Measurements from ENCODE around the gene TOP2B.

Gene TOP2B

GRCh38 chr3:25690768-25691533 lies 26.2 kb upstream of the TOP2B start:
- TF ChIP-seq CTCF (IDR thresholded peaks at IDR 0.05; ENCODE audit: low read depth, low read length): no peak
- no peak for DNase-seq
- no peaks in the 10 kb centered on the region for H3K27me3 ChIP-seq (ENCODE audit: insufficient read depth, low read depth, severe bottlenecking)
- H3K4me3 ChIP-seq (ENCODE audit: low read depth, low read length): no peak overlapping the region
- H3K9me3 ChIP-seq (ENCODE audit: severe bottlenecking): no peaks in the 10 kb centered on the region
- no peaks in the 10 kb centered on the region for H3K36me3 ChIP-seq
- H3K27ac ChIP-seq: no peak overlapping the region

- Histone ChIP-seq H3K9me3 (ENCODE audit: severe bottlenecking) (no peaks in the 10 kb centered on the region), H3K27me3 (ENCODE audit: insufficient read depth, low read depth, severe bottlenecking) (no peaks in the 10 kb centered on the region), H3K27ac (no peak overlapping the region), H3K4me3 (ENCODE audit: low read depth, low read length) (no peak overlapping the region), H3K36me3 (no peaks in the 10 kb centered on the region)
- TF ChIP-seq CTCF (IDR thresholded peaks at IDR 0.05; ENCODE audit: low read depth, low read length): no peak
- DNase-seq: no peak
Observed at GRCh38 chr3:25689226-25689625, 24.5 kb upstream of the TOP2B start.

GRCh38 chr3:25687742-25688141 lies 23.0 kb upstream of the TOP2B start:
- H3K9me3 ChIP-seq (ENCODE audit: severe bottlenecking): no peaks in the 10 kb centered on the region
- DNase-seq: no peak
- no peak overlapping the region for H3K4me3 ChIP-seq (ENCODE audit: low read depth, low read length)
- no peak for TF ChIP-seq CTCF (IDR thresholded peaks at IDR 0.05; ENCODE audit: low read depth, low read length)
- no peaks in the 10 kb centered on the region for H3K27me3 ChIP-seq (ENCODE audit: insufficient read depth, low read depth, severe bottlenecking)
- H3K36me3 ChIP-seq: no peaks in the 10 kb centered on the region
- H3K27ac ChIP-seq: no peak overlapping the region

GRCh38 chr3:25686766-25687165 lies 22.1 kb upstream of the TOP2B start:
- Histone ChIP-seq H3K9me3 (ENCODE audit: severe bottlenecking) (no peaks in the 10 kb centered on the region), H3K4me3 (ENCODE audit: low read depth, low read length) (no peak overlapping the region), H3K27me3 (ENCODE audit: insufficient read depth, low read depth, severe bottlenecking) (no peaks in the 10 kb centered on the region), H3K27ac (no peak overlapping the region), H3K36me3 (no peaks in the 10 kb centered on the region)
- no peak for DNase-seq
- TF ChIP-seq CTCF (IDR thresholded peaks at IDR 0.05; ENCODE audit: low read depth, low read length): no peak

GRCh38 chr3:25683882-25684281 lies 19.2 kb upstream of the TOP2B start:
- DNase-seq: no peak
- no peak overlapping the region for H3K4me3 ChIP-seq (ENCODE audit: low read depth, low read length)
- no peaks in the 10 kb centered on the region for H3K9me3 ChIP-seq (ENCODE audit: severe bottlenecking)
- no peak for TF ChIP-seq CTCF (IDR thresholded peaks at IDR 0.05; ENCODE audit: low read depth, low read length)
- no peak overlapping the region for H3K27ac ChIP-seq
- no peaks in the 10 kb centered on the region for H3K36me3 ChIP-seq
- H3K27me3 ChIP-seq (ENCODE audit: insufficient read depth, low read depth, severe bottlenecking): no peaks in the 10 kb centered on the region

GRCh38 chr3:25683410-25683809 lies 18.7 kb upstream of the TOP2B start:
- Histone ChIP-seq H3K27me3 (ENCODE audit: insufficient read depth, low read depth, severe bottlenecking) (no peaks in the 10 kb centered on the region), H3K4me3 (ENCODE audit: low read depth, low read length) (no peak overlapping the region), H3K27ac (no peak overlapping the region), H3K36me3 (no peaks in the 10 kb centered on the region), H3K9me3 (ENCODE audit: severe bottlenecking) (no peaks in the 10 kb centered on the region)
- no peak for TF ChIP-seq CTCF (IDR thresholded peaks at IDR 0.05; ENCODE audit: low read depth, low read length)
- DNase-seq: no peak

Measured in WERI-Rb-1 (cell line).